GM12878 (cell line): ENCODE measurements around the gene ABCC11.

ENCODE experiments used
- CBFB ChIP-seq: IDR thresholded peaks from 2 replicates; pipeline ENCODE4 v1.6.1; 2016; ENCODE audit warnings: antibody characterized with exemption, low read depth
- CTCF ChIP-seq, 3 experiments: IDR thresholded peaks in 2 of 3; conservative IDR thresholded peaks in 1 of 3; 2 replicates each; pipeline ENCODE4 v1.5.1; 2011; ENCODE audit warnings: low read depth in 3 of 3, low read length in 3 of 3, mild to moderate bottlenecking in 3 of 3, control low read depth in 2 of 3, moderate library complexity in 2 of 3, inconsistent platforms in 1 of 3, mixed read lengths in 1 of 3; ENCODE audit not compliant: control insufficient read depth in 2 of 3, insufficient read depth in 1 of 3; ENCODE audit errors: extremely low read depth in 1 of 3
- EED ChIP-seq: sonication (generic); IDR thresholded peaks from 2 replicates; pipeline ENCODE4 v1.6.1; 2016; ENCODE audit warnings: antibody characterized with exemption, low read depth
- EGR1 ChIP-seq, 2 experiments: IDR thresholded peaks; 1 replicate in 1 of 2; 2 replicates in 1 of 2; pipeline ENCODE4 v1.6.1; 2011 to 2012; ENCODE audit warnings: low read depth in 2 of 2, low read length in 2 of 2, borderline replicate concordance in 1 of 2, mild to moderate bottlenecking in 1 of 2, moderate library complexity in 1 of 2
- EP300 ChIP-seq, 2 experiments: fragments of 150-350 bp in 1 of 2; IDR thresholded peaks; 2 replicates each; pipeline ENCODE4 v1.6.1; 2011 to 2012; ENCODE audit warnings: low read depth in 2 of 2, low read length in 2 of 2, borderline replicate concordance in 1 of 2, improper control_type of control experiment in 1 of 2, inconsistent platforms in 1 of 2; ENCODE audit not compliant: control insufficient read depth in 1 of 2
- EZH2 ChIP-seq: IDR thresholded peaks from 2 replicates; pipeline ENCODE4 v1.6.1; 2012; ENCODE audit warnings: low read depth, mild to moderate bottlenecking, control low read depth, inconsistent platforms, low read length, borderline replicate concordance; ENCODE audit not compliant: control insufficient read depth
- HCFC1 ChIP-seq: fragments of 150-350 bp; IDR thresholded peaks from 2 replicates; pipeline ENCODE4 v1.6.1; 2014; ENCODE audit warnings: low read length
- POLR2A ChIP-seq: IDR thresholded peaks from 2 replicates; pipeline ENCODE4 v1.6.1; 2011; ENCODE audit warnings: low read depth, mild to moderate bottlenecking, low read length
- POLR2AphosphoS5 ChIP-seq: IDR thresholded peaks from 2 replicates; pipeline ENCODE4 v1.6.1; 2011; ENCODE audit warnings: mild to moderate bottlenecking, low read length, inconsistent platforms
- SMC3 ChIP-seq: IDR thresholded peaks from 2 replicates; pipeline ENCODE4 v1.6.1; 2011; ENCODE audit warnings: low read length, improper control_type of control experiment, borderline replicate concordance
- SUPT20H ChIP-seq: IDR thresholded peaks from 2 replicates; pipeline ENCODE4 v1.6.1; 2011; ENCODE audit warnings: low read depth, mild to moderate bottlenecking, low read length, moderate library complexity, borderline replicate concordance; ENCODE audit not compliant: control insufficient read depth
- ZNF384 ChIP-seq: IDR thresholded peaks from 2 replicates; pipeline ENCODE4 v1.6.1; 2012; ENCODE audit warnings: low read depth, mild to moderate bottlenecking, low read length, improper control_type of control experiment, borderline replicate concordance
- ZSCAN29 ChIP-seq: fragments of 450-650 bp; IDR thresholded peaks from 2 replicates; pipeline ENCODE4 v1.6.1; 2017; ENCODE audit warnings: mild to moderate bottlenecking, moderate library complexity

GRCh38 chr16:48252013-48252412, 4.7 kb upstream of the ABCC11 start:
- no peak for TF ChIP-seq CTCF (IDR thresholded peaks at IDR 0.05 in 2 of 3, conservative IDR thresholded peaks at IDR 0.05 in 1 of 3; ENCODE audit: control insufficient read depth in 2 of 3, extremely low read depth in 1 of 3, insufficient read depth in 1 of 3, low read depth in 3 of 3, low read length in 3 of 3)
- no peak for TF ChIP-seq EED
- TF ChIP-seq POLR2AphosphoS5 = no peak
- TF ChIP-seq POLR2A = no peak
- no peak for TF ChIP-seq ZSCAN29
- TF ChIP-seq SUPT20H = no peak
- TF ChIP-seq HCFC1 = no peak
- no peak for TF ChIP-seq EGR1 (IDR thresholded peaks at IDR 0.05; ENCODE audit: borderline replicate concordance in 1 of 2, low read depth in 2 of 2, low read length in 2 of 2)
- no peak for TF ChIP-seq SMC3
- no peak for TF ChIP-seq EZH2
- TF ChIP-seq EP300 (IDR thresholded peaks at IDR 0.05; ENCODE audit: borderline replicate concordance in 1 of 2, control insufficient read depth in 1 of 2, low read depth in 2 of 2, low read length in 2 of 2) = no peak
- TF ChIP-seq ZNF384 = no peak
- TF ChIP-seq CBFB = no peak
